HG02981 (cell line): ENCODE data around the gene SLF2.

Source experiments
- ATAC-seq: cut with Tn5 transposase; IDR thresholded peaks from one replicate; pipeline ENCODE4 v1.9.1; 2021; ENCODE audit warnings: mild to moderate bottlenecking, moderate library complexity; ENCODE audit not compliant: unreplicated experiment

SLF2 gene

GRCh38 chr10:100912605-100913469 lies at the start of gene SLF2:
SLF2 (plus strand) TSS chr10:100912963; CDS start chr10:100913111, 148 bp downstream.
- ATAC-seq, result peak; percentile 91

GRCh38 chr10:100863433-100863832 lies 49.3 kb upstream of the SLF2 start:
- ATAC-seq, result no peak

- no peak for ATAC-seq
Observed at GRCh38 chr10:100864036-100864885, 48.5 kb upstream of the SLF2 start.

GRCh38 chr10:100864978-100865377 lies 47.8 kb upstream of the SLF2 start:
- no peak for ATAC-seq

- ATAC-seq, result no peak
Observed at GRCh38 chr10:100866010-100866409, 46.8 kb upstream of the SLF2 start.

- no peak for ATAC-seq
Observed at GRCh38 chr10:100866575-100867098, 46.1 kb upstream of the SLF2 start.

- ATAC-seq, result no peak
Observed at GRCh38 chr10:100867261-100867963, 45.4 kb upstream of the SLF2 start.

GRCh38 chr10:100868382-100868781 lies 44.4 kb upstream of the SLF2 start:
- no peak for ATAC-seq

- no peak for ATAC-seq
Observed at GRCh38 chr10:100869399-100869798, 43.4 kb upstream of the SLF2 start.

GRCh38 chr10:100872034-100872791 lies 40.5 kb upstream of the SLF2 start:
- no peak for ATAC-seq

- ATAC-seq, result no peak
Observed at GRCh38 chr10:100873146-100873826, 39.5 kb upstream of the SLF2 start.

GRCh38 chr10:100873827-100874326 lies 38.9 kb upstream of the SLF2 start:
- no peak for ATAC-seq

GRCh38 chr10:100874702-100875483 lies 37.9 kb upstream of the SLF2 start:
- no peak for ATAC-seq

- ATAC-seq, result no peak
Observed at GRCh38 chr10:100875484-100876166, 37.1 kb upstream of the SLF2 start.

GRCh38 chr10:100876585-100877460 lies 35.9 kb upstream of the SLF2 start:
- no peak for ATAC-seq

GRCh38 chr10:100877461-100877850 lies 35.3 kb upstream of the SLF2 start:
- no peak for ATAC-seq

GRCh38 chr10:100878291-100878910 lies 34.4 kb upstream of the SLF2 start:
- ATAC-seq, result no peak
